GM18870 (cell line): Measurements from ENCODE around the gene MGAT5.

ENCODE experiments used
- ATAC-seq: cut with Tn5 transposase; IDR thresholded peaks from one replicate; pipeline ENCODE4 v1.9.1; 2021; ENCODE audit warnings: moderate library complexity; ENCODE audit not compliant: unreplicated experiment

Gene MGAT5

GRCh38 chr2:134491022-134491421, 237.2 kb downstream of the MGAT5 start:
- ATAC-seq = no peak

- ATAC-seq = no peak
Measured at GRCh38 chr2:134491771-134492441, 238.0 kb downstream of the MGAT5 start.

DNA sequence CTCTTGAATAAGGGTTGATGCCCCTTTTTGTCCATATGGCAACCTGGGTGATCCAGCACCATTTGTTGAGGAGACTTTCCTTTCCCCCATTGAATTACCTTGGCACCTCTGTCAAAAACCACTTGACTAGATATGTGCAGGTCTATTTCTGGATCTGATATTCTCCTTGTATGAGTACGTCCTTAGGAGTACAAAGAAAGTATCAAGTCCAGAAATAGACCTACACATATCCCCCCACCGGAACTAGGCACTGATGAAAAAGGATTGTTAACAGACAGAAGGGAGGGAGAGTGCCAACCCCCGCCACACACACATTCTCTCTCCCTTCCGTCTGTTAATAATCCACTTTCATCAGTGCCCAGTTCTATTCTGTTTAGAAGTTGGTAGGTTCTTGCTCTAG, 239.9 kb downstream of the MGAT5 start:
- no peak for ATAC-seq

DNA sequence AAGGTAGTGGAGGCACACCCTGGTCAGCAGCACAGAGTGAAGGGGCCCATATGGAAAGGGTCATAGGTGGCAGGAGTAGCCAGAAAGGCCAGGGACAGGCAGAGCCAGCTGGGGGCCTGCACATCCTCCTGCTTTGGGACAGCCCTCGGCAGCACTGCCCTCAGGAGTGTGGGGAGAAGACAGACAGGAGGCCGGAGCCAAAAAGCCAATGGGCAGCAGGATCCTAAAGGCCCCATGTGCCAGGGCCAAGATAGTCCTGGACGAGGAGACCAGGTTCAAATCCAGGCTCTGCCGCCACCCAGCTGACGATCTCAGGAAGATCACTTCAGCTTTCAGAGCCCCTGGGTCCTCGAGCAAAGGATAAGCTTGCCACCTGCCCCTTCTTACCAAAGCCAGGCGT, 244.8 kb downstream of the MGAT5 start:
- ATAC-seq = no peak

DNA sequence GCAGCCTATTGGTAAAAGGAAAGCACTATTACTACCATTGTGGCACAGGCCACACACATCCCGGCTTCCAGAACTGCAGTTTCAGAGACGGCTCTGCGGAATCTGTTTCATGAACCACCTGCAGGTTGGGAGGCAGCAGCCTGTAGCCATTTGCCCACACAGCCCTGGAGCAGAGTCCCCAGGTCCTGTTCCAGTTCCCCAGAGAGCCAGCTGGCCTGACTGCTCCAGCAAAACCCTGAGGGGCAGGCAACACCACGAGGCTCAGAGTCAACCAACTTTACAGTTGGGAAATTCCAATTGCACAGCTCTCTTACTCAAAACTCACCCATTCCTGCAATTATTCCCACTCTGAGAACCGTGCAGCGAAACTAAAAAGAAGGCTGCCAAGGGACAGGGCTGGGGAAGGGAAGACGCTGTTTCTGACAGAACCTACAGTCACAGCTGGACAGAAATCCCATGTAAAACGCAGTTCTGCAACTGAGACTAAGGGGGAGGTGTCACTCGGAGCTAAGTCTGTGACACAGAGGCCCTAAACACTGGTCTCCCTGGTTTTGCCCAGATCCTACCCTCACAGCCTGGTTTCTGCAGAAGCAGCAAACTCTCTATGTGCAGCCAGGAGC, 245.5 kb downstream of the MGAT5 start:
- ATAC-seq = no peak

GRCh38 chr2:134500211-134500935, 246.5 kb downstream of the MGAT5 start:
- ATAC-seq = no peak

GRCh38 chr2:134501476-134502091, 247.7 kb downstream of the MGAT5 start:
- no peak for ATAC-seq

DNA sequence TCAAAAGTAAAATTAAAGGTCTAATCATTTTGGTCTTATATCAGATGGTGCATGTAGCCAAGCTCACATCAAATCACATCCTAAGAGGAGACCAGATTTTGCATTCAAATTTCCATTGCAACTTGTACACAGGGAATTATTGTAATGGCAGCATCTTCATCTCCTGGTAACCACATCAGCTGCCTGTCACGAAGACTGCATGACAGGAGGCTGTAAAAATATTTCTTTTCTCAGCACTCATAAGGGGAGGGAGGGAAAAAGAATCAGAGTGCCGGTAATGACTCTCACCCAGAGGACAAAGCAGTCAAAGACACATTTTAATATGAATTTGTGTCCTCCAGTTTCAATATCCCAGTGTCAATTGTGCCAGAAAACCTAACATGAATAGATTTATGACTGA, 248.2 kb downstream of the MGAT5 start:
- ATAC-seq = no peak
